GM18861 (cell line): ENCODE data around the gene ADPRHL1.

ENCODE experiments used
- ATAC-seq: cut with Tn5 transposase; IDR thresholded peaks from one replicate; pipeline ENCODE4 v1.9.1; 2021; ENCODE audit not compliant: unreplicated experiment

Gene ADPRHL1

DNA sequence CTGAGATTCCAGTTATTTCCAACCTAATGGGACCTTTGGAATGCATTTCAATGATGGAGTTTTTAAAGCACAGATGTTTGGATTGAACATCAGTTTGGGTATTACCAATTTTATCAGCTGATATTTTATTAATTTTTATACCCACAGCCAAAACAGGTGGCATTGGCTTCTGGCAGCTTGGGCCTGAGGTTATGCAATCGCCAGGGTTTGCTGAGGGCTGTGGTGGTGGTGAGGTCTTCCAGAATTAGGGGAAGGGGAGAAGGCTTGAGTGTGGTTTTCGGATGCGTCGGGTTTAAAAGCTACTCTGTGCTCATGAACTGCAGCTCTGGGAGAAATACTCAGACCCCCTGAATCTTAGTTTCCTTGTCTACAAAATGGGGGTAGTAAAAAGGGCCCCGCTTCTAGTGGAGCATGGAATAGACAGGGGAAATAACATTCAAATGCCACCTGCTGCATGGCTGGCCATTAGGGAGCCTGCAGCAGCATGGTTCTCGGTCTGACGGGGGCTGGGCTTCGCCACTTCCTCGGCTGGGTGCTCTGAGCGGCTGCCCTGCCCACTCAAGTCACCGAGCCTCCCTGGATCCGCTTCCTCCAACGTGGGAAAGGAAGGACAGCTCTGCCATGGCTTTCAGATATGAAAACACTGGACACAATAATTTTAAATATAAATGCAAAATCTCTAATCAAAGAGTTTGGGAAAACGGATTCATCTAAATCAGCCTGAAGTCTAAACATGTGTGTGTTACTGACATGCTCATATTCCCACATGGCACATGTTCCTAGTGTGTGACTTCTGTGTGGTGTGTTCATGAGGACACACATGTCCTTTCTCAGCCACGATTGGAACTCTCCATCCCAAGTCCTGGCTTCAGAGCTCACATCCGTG, 35.2 kb downstream of the ADPRHL1 start:
- ATAC-seq, result no peak

DNA sequence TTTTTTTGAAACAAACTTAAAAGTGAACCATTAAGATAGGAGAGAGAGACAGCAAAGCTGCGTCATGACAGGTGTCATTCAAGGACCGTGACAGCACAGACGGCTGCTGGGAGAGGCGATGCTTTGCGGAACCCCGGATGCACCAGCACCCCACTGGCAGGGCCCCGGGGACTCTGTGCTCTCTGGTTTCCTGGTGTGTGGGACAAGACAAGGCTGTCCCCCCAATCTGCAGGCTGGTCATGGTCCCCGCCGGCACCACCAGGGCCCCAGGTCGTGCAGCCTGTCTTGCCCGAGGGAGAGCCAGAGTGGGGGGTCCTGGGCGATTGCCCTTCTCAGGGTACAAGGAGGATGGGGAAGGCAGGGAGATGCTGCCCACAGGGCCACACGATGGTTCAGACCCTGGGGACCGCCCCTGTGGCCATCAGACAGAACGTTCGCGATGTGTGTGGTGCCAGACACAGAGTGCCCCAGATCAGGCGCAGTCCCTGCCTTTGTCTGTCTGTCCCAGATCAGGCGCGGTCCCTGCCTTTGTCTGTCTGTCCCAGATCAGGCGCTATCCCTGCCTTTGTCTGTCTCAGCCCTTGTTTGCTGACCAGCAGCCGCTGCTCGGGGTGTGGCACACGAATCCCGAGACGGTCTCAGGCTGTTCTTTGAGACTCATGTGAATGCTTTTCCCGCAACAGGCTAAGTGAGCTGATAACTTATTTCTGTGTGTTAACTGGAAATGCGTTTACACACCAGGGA, 36.1 kb downstream of the ADPRHL1 start:
- no peak for ATAC-seq

DNA sequence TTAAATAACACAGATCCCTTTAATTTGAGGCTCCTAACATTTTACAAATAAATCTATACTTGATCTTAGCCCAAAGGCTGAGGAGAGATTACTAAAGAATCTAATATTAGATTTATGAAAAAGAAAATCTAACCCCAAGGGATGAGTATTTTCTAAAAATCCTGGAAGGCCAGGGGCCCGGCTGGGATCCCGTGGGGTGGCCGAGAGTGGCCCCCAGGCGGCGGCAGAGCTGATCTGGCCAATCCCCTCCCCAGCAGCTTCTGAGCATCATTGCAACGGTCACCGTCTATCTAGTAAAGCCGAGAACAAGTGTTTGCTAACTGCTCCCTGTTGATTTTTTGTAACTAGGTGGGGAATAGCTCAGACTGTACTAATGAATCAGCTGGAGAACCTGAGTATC, 37.5 kb downstream of the ADPRHL1 start:
- ATAC-seq, result no peak

DNA sequence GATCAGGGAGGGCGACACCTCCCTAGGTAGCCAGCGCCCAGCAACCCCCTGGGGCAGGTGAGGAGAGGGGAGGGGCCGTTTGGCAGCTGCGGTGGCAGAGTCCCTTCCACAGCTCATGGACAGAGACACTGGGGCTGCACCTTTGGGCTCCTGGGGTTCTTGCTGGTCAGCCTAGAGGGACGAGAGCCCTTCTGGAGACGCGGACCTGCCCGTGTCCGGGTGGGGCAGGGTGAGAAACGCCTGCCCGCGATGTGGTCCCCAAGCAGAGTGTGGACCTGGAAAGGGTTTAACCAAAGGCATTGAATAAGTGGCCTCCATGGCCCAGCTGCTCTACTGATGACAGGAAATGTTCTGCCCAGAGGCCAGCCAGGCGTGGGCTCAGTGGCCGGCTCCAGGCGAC, 38.3 kb downstream of the ADPRHL1 start:
- ATAC-seq, result no peak

DNA sequence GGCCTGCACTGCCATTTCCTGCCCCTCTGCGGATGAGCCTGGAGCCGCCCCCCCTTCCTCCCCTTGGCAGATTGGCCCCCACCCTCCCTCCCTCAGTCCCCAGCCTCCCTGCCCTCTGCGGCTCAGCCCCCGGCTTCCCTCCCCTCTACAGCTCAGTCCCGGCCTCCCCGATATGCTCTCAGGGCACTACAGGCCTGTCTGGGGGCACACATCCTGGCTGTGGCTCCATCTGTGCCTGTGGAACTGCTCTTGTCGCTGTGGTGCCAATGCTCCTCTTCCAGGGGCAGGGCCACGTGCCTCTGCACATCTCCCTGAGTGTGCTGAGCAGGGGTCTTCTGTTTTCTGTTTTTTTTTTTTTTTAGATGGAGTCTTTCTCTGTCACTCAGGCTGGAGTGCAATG, 39.0 kb downstream of the ADPRHL1 start:
- ATAC-seq, result no peak

DNA sequence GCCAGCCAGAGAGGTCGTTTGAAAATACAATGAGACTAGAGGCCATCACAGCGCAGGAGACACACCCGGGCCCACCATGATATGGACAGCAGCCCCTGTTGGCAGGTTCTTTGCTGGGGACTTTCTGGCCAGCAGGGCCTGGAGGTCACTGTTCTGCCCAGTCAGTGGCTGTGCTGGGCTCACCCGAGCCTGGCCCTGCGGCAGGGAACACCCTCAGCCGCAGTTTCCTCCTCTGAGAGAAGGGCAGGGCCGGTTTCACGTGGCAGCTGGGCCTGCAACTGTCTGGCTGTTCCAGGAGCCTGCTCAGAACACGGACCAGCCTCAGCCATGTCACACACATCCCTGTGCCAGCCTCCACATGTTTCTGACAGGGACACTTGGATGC, 39.4 kb downstream of the ADPRHL1 start:
- ATAC-seq, result no peak

DNA sequence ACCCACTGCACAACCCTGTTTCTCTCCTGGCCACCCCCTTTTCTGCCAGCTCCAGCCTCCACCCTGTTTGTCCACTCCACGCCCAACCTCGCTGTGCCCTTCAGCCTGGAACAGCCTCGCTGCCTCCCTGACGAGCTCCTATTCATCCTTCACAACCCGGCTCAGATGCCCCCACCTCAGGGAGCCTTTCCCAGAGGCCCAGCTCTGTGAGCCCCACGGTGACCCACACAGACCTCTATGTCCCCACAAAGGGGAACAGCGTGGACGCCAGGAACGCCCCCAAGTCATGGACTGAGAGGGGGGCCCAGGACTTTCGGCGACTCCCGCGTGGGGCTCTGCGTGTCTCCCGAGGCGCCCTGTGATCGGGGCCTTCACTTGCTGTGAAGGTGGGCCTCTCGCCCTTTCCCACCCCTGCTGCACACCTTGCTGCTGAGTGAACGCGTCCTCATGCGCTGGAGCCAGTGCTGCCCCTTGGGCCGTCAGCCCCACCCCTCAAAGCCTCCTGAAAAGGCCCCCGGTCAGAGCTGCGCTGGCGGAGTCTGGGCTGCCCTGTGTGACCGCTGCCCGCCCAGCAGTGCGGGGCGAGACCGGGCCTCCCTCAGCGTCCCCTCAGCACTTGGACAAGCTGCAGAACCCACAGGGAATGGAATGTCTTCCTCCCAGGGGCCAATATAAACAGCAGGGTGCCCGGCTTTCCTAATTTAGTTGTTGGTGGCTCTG, 40.0 kb downstream of the ADPRHL1 start:
- ATAC-seq, result no peak

DNA sequence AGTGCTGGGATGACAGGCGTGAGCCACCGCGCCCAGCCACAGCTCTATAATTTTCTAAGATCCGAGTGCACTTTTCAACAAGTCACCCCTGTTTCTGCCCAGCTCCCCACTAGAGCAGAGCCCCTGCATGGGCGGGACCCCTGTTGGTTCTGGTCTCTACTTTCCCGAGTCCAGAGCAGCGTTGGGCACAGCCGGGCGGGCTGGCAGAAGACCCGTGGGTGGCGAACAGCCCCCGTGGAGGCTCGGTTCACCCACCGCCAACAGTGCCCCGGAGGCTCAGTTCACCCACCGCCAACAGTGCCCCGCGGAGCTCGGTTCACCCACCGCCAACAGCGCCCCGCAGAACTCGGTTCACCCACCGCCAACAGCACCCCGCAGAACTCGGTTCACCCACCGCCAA, 40.8 kb downstream of the ADPRHL1 start:
- ATAC-seq, result no peak

DNA sequence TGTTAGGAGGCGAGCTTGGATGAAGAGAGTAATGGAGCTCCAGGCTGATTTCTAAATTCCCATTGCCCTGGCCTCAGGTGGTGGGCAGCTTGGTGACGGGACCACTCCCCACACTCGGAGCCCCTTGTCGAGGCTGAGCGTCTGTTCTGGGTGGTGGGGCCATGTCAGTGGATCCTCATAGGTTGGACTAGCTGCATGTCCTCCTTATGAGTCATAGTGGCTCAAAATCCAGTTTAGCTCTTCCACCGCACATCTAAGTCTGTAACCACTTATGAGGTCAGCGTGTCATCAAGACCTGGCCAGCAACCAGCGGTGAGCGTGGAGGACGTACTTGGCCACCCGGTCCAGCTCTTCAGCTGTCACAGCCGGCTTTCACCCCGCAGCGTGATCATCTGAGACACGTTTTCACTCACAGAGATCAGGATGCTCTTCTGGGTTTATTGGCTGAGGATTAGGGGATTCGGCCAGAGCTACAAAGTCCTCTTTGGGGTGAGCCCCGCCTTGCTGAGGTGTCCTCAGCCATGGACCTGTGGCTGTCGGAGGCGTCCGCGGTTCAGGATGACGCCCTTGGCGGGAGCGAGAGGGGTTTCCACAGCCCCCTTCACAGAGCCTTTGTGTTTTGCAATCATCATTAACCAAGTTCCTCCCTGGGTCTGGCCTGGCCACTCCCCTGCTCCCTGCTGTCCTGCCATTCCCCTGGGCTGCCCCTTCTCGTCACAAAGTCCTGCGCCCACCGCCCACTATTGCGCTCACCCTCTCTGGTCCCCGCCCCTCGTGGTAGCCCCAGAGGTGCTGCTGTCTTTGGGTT, 41.9 kb downstream of the ADPRHL1 start:
- ATAC-seq, result no peak

DNA sequence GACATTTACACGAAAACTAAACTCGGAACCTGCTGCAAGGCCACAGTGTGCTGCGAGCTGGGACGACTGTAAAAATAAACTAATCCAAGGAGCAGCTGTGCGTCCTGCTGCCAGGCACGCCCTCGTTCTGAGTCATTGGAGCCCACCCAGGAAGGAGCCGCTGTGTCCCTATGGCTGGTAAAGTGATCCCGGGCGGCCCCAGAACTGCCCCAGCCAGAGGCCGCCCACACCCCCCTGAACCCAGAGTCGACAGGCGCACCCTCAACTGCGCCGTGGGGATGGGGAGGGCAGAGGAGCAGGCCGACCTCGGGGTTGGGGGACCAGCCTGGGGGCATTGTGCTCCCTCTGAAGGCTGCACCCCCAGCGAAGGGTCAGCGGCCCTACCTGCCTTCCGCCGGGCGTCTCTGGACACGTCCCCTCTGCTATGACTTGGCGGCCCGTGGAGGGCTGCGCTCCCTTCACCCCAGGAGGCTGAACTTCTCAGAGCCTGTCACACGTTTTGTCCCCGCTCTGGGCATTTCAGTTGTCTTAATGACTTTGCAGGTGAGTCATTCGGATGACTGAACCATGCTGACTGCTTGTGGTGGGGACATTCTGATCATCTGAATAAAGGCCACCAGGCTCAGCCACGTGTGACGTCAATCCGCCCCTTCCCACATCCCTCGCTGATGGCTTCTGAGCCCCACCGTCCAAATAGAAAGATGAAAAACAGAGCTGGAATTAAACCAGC, 42.7 kb downstream of the ADPRHL1 start:
- ATAC-seq, result no peak

DNA sequence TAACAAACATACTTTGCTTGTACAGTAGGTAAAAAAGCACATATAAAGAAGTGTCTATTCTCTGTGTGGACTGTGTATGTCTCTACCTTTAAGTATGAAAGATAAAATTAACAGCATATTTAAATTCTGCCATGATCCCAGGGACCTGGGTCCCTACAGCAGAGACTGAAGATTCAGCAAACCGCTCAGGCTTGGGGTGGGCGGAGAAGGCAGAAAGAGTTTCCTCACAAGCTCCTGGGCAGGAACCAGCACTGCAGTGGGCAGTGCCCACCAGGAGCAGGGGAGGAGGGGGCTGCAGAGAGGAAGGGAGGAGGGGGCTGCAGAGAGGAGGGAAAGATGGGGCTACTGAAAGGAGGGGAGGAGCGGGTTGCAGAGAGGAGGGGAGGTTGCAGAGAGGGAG, 44.7 kb downstream of the ADPRHL1 start:
- no peak for ATAC-seq

DNA sequence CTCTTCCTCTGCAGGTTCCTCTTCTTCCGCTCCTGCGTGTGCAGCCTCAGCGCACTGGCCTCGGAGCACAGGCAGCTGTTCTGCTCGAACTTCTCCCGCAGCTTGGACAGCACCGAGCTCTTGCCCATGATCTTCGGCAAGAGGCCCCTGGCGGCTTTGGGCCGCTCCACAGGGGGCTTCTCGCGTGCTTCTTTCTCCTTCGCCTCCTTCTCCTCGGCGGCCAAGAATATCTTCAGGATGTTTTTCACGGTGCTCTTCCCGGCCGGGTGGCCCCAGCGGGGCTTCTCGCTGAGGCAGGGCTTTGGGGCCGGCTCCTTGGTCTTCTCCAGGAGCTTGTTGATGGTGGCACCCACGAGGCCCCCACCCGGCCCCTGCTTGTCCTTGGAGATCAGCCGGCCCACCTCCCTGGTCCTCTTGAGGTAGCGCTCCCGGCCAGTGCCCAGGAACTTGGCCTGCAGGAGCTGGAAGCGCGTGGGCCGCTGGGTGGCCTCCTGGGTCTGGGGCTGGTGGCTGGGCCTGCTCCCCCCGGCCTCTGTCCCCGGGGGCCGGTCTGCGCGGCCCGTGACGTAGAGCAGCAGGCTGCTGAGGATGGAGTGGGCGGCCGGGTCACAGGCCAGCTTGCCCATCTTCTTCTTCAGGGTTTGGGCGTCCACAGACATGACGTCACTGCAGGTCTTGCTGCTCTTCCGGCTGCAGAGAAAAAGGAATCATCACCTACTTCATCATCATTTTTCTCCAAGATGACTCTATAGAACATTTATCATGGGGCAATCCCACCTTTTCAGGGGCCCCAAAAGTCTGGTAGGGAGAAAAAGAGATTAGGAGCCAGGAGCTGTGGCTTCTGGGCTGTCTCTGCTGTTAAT, 45.5 kb downstream of the ADPRHL1 start:
- no peak for ATAC-seq

DNA sequence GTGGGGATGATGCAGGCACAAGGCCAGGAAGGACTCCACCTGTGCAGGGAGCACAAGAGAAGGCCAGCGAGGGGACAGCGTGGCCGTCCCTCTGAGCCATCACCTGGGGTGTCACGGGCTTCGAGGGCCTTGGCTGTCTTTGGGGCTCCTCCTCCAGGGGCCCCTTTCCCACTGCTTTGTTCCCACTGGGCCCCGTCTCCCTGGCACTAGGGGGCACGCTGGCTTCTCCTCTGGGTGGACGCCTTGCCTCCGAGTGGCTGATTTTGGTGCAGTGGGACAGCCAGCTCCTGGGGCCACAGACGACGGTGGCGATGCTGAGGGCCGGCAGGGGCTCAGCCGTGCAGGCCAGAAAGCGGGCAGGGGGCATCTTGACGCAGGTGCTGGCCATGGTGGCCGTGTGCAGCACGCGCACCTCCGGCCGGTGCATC, 46.2 kb downstream of the ADPRHL1 start:
- no peak for ATAC-seq

DNA sequence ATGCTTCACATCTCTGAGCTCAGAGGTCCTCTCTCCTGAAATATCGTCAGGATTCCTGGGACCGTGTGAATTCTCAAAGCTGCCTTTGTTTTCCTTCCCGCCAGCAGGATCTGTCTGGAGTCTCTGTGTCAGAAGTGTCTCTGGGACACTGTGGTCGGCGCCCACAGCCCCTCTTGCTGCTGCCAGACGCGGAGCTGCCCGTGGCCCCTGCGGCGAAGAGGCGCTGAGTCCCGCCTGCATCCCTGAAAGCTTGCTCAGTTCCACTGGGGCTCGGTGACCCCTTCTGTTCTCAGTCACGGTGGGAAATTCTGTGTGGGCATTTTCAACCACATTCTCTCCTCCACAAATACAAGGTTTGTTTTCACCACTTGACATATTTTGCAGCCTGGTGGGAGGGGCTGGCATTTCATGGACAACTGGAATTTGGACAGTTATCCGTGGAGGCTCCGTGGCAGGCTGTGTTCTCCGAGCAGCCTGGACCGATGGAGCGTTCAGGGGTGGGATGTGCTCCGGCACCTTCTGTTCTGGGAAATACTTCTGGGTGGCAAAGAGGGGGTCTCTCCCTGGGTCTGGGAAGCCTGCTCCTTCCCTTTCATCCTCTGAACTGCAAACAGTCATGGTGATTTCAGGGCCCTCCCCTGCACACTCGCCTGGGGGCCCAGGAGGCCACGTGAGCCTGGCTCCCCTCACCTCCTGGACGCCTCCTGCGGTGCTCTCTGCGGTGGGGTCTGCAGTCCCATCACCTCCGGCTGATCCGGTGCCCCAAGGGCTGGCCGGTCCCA, 46.8 kb downstream of the ADPRHL1 start:
- no peak for ATAC-seq

DNA sequence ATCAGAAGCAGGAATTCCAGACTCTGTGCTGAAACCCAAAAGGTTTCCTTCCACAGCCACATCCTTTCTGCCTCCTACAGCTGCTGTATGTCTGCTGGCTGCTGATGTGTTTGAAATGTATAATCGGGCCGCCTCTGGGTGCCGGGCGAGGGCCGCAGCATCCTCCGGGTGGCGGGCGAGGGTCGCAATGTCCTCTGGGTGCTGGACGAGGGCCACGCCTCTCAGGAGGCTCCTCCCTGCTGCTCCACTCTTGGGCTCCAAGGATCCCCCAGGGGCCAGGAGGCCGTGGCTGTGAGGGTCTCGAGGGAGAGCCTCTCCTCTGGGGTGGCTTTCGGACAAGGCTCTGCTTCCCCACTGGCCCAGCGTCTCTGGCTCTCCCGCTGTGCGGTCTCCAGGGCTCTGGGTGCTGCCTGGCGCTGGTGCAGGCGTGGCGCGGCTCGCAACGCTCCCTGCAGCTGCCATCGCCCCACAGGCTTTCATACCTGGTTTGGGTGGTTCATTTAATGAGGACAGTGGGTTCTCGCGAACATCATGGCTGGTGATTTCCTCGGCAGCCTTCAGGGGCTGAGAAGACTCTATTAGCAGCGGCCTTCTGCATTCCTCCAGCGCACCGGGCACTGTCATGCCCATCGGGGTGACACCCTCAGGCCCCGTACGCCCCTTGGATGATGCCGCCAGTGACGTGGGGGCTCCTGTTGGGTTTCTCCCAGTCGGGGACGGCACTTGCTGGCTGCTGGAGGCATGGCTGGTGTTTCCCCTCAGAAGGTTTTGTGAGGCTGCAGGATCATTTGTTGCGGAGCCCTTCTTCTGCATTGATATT, 47.6 kb downstream of the ADPRHL1 start:
- no peak for ATAC-seq

DNA sequence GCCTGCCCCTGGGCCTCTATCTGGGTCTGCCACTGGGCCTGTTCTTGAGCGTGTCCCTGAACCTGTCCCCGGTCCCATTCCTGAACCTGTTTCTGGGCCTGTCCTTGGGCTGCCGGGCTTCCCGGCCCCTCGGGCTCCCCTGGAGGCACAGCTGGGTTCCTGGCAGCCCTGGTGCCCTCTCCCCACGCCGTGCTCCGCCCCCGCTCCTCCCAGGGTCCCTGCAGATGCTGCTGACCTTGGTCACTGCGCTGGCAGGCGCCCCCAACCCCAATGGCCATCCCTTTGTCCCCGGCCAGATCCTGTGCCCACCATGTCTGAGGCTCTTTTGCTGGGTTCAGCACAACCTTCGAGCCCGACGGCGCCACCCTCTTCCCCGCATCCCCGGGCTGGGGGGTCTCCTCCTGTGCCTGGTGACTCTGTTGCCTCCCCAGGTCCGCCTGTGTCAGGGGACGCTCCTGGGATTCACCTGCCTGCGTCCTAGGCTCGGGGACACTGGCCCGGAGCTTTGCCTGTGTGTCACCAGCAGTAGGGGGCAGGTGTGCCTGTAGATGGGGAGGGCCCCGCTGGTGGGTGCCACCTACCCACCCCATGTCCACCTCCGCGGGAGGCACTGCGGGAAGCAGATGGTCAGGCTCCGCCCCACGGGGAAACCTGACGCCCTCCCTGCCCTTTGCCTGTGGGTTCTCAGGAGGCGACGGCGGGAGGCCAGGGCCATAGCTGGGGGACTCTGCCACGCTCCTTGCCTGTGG, 48.4 kb downstream of the ADPRHL1 start:
- no peak for ATAC-seq

DNA sequence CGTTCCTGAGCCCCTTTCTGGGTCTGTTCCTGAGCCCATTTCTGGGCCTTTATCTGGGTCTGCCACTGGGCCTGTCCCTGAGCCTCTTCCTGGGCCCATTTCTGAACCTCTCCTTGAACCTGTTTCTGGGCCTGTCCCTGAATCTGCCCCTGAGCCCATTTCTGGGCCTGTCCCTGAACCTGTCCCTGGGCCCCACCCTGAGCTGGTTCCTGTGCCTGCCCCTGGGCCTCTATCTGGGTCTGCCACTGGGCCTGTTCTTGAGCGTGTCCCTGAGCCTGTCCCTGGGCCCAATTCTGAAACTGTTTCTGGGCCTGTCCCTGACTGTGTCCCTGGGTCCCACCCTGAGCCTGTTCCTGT, 48.9 kb downstream of the ADPRHL1 start:
- ATAC-seq, result no peak
